CD8-positive, alpha-beta memory T cell (primary cell): ENCODE measurements around the gene DCHS2. TPM values are rescaled to one million over a fixed set of nuclear protein-coding genes. Genes with fewer than 3 reads are reported as not detected.

Source experiments
- CTCF ChIA-PET: fragments of 350-600 bp; sonication (Branson Sonifier 250); formaldehyde crosslinking; loops from one replicate; lab custom pipeline; 2021; ENCODE audit warnings: antibody characterized with exemption; lab: Charles Lee
- POLR2A ChIA-PET: fragments of 350-600 bp; sonication (Branson Sonifier 250); formaldehyde crosslinking; loops from one replicate; lab custom pipeline; 2021; ENCODE audit warnings: antibody characterized with exemption; lab: Charles Lee
- DNase-seq, 5 donors: peaks; one replicate each; pipeline versions ENCODE4 v3.0.0 to v3.0.0-alpha.2; 2020 to 2022; ENCODE audit warnings: mixed read lengths in 1 of 5
- H3K27ac ChIP-seq: one replicate; pipeline ENCODE4 v1.7.0; 2013; ENCODE audit warnings: low read depth, mild to moderate bottlenecking, low read length, moderate library complexity
- H3K27me3 ChIP-seq: 2 replicates; pipeline ENCODE4 v1.7.0; 2013; ENCODE audit warnings: low read length, mild to moderate bottlenecking; ENCODE audit not compliant: insufficient read depth, poor library complexity, severe bottlenecking
- H3K36me3 ChIP-seq: 2 replicates; pipeline ENCODE4 v1.7.0; 2013; ENCODE audit warnings: mild to moderate bottlenecking, low read length, moderate library complexity; ENCODE audit not compliant: insufficient read depth
- H3K4me1 ChIP-seq: 2 replicates; pipeline ENCODE4 v1.7.0; 2013; ENCODE audit warnings: mild to moderate bottlenecking, low read length, moderate library complexity; ENCODE audit not compliant: insufficient read depth
- H3K4me3 ChIP-seq: 2 replicates; pipeline ENCODE4 v1.7.0; 2013; ENCODE audit warnings: mild to moderate bottlenecking, low read length
- H3K9me3 ChIP-seq: 2 replicates; pipeline ENCODE4 v1.7.0; 2013; ENCODE audit warnings: mild to moderate bottlenecking, low read length
- H3K27ac Mint-ChIP-seq, 8 donors: one replicate each; pipeline ENCODE4 v1.8.0; 2020 to 2021; ENCODE audit warnings: mixed read lengths in 8 of 8, mild to moderate bottlenecking in 6 of 8, inconsistent platforms in 3 of 8, moderate library complexity in 3 of 8
- H3K27me3 Mint-ChIP-seq, 2 donors: one replicate each; pipeline ENCODE4 v1.8.0; 2020 to 2021; ENCODE audit warnings: mixed read lengths in 2 of 2, mild to moderate bottlenecking in 1 of 2, moderate library complexity in 1 of 2
- H3K36me3 Mint-ChIP-seq, 3 donors: one replicate each; pipeline ENCODE4 v1.8.0; 2020 to 2021; ENCODE audit warnings: mixed read lengths in 3 of 3, inconsistent platforms in 1 of 3, mild to moderate bottlenecking in 1 of 3
- H3K4me1 Mint-ChIP-seq, 3 donors: one replicate each; pipeline ENCODE4 v1.8.0; 2020 to 2021; ENCODE audit warnings: mixed read lengths in 3 of 3, inconsistent platforms in 1 of 3, mild to moderate bottlenecking in 1 of 3
- H3K4me3 Mint-ChIP-seq, 7 donors: one replicate each; pipeline ENCODE4 v1.8.0; 2020 to 2021; ENCODE audit warnings: mixed read lengths in 7 of 7, mild to moderate bottlenecking in 6 of 7, moderate library complexity in 4 of 7, inconsistent platforms in 2 of 7
- H3K9me3 Mint-ChIP-seq, 5 donors: one replicate each; pipeline ENCODE4 v1.8.0; 2020 to 2022; ENCODE audit warnings: mixed read lengths in 5 of 5, mild to moderate bottlenecking in 3 of 5, moderate library complexity in 2 of 5, inconsistent platforms in 1 of 5
- polyA plus RNA-seq: library from polyadenylated mRNA; unstranded; fragments of 300-500 nt; fragmentation: Illumina TruSeq; gene quantifications from one replicate; pipeline ENCODE4 v1.2.3, GENCODE V29; 2021
- total RNA-seq, 2 experiments: library from RNA; stranded (reverse); gene quantifications; one replicate each; pipeline ENCODE4 v1.2.3, GENCODE V29; 2021

The DCHS2 gene
- total and polyA plus RNA-seq, 3 experiments from 2014 or later, result 0.09 TPM; not detected in 2

DNA sequence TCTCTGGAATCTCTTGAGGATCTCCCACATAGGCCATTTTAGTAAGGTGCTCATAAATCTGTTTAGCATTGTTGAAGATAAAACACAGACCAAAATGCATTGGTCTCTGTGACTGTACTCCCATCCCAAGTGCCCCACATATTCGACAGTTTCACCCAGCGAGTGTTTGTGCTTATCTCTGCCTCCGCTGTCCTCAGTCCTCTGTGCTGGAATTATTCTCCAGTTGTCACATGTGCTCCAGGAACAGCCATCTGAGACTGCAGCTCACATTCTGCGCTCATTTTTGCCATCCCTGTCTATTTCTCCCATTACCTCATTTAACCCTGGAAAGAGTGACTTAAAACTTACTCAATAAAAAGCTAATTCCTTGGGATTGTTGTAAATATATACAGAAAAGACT is 27.6 kb upstream of the DCHS2 start:
- CTCF ChIA-PET, result interaction anchor here (1.3 kb wide), 1 partner anchor 8 kb away, joined by 5 read pairs; no protein-coding TSS in a partner anchor
- Histone ChIP-seq H3K4me3 (no peak overlapping the region), H3K36me3 (no peaks in the 10 kb centered on the region), H3K27ac (no peak overlapping the region), H3K27me3 (peaks cover 5% of the 10 kb centered on the region), H3K9me3 (no peaks in the 10 kb centered on the region), H3K4me1 (no peaks in the 10 kb centered on the region)
- DNase-seq, result no peak
- POLR2A ChIA-PET, result no interaction called here
- no peaks in the 10 kb centered on the region for H3K4me1 Mint-ChIP-seq
- no peak overlapping the region for H3K4me3 Mint-ChIP-seq
- H3K27me3 Mint-ChIP-seq, result peaks cover 18 to 68% of the 10 kb centered on the region in 2 donors
- H3K36me3 Mint-ChIP-seq, result no peaks in the 10 kb centered on the region
- H3K27ac Mint-ChIP-seq, result no peak overlapping the region
- no peaks in the 10 kb centered on the region for H3K9me3 Mint-ChIP-seq

DNA sequence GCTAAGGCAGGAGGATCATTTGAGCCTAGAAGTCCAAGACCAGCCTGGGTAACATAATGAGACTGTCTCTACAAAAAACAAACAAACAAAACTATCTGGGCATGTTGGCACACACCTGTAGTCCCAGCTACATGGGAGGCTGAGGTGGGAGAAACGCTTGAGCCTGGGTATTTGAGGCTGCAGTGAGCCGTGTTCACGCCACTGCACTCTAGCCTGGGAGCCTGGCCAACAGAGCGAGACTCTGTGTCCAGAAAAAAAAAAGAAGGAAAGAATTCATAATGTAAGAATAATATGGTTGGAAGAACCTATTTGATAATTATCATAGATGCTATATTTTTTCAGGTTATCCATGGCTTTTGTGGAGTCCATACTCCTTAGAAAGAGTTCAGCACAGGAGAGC is 26.0 kb upstream of the DCHS2 start:
- H3K9me3 Mint-ChIP-seq, result peaks cover 0 to 3% (median 0%) of the 10 kb centered on the region in 5 donors
- Histone ChIP-seq H3K4me1 (no peaks in the 10 kb centered on the region), H3K27me3 (peaks cover 5% of the 10 kb centered on the region), H3K36me3 (no peaks in the 10 kb centered on the region), H3K4me3 (no peak overlapping the region), H3K9me3 (no peaks in the 10 kb centered on the region), H3K27ac (no peak overlapping the region)
- peaks cover 18 to 68% of the 10 kb centered on the region in 2 donors for H3K27me3 Mint-ChIP-seq
- no peaks in the 10 kb centered on the region for H3K4me1 Mint-ChIP-seq
- ChIA-PET POLR2A (no interaction called here), CTCF (no interaction called here)
- no peak for DNase-seq
- H3K27ac Mint-ChIP-seq, result no peak overlapping the region
- no peaks in the 10 kb centered on the region for H3K36me3 Mint-ChIP-seq
- no peak overlapping the region for H3K4me3 Mint-ChIP-seq

DNA sequence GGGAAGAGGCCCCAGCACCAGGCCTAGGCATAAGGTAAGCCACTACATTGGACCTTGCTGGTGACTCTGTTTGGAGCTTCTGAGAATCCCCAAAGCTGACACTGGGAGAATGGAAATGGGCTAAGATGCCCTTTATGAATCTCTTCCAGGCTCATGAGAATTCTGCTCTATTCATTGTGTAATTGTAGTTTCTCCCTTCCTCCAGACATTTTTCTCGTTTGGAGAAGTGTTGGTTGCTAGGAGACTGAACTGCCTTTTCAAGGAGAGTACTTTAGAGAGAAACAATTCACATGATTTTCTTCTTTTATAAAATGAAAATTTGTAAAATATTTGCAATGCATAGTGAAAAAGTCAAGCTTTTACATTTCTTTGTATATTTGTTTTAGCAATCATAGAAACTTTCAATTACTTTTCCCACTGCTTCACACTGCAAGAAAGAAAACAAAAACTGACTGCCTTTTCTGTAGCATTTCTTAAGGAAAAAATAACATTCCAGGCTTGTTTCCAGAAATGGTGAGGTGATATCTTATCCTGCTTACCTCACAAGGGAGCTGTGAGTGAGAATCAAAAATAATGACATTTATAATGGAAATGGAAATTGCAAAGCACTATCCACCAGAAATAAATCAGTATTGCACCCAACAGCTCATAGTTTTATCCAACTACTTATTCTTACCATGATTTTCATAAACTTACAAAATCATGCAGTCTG is 24.9 kb upstream of the DCHS2 start:
- no peak for DNase-seq
- Mint-ChIP-seq H3K27ac (no peak overlapping the region), H3K4me3 (no peak overlapping the region), H3K36me3 (no peaks in the 10 kb centered on the region), H3K4me1 (no peaks in the 10 kb centered on the region), H3K9me3 (peaks cover 0 to 3% (median 0%) of the 10 kb centered on the region in 5 donors), H3K27me3 (peaks cover 17 to 70% of the 10 kb centered on the region in 2 donors)
- no peak overlapping the region for H3K4me3 ChIP-seq
- H3K27me3 ChIP-seq, result peaks cover 5% of the 10 kb centered on the region
- ChIA-PET CTCF (no interaction called here), POLR2A (no interaction called here)
- H3K27ac ChIP-seq, result no peak overlapping the region
- no peaks in the 10 kb centered on the region for H3K4me1 ChIP-seq
- H3K36me3 ChIP-seq, result no peaks in the 10 kb centered on the region
- no peaks in the 10 kb centered on the region for H3K9me3 ChIP-seq

DNA sequence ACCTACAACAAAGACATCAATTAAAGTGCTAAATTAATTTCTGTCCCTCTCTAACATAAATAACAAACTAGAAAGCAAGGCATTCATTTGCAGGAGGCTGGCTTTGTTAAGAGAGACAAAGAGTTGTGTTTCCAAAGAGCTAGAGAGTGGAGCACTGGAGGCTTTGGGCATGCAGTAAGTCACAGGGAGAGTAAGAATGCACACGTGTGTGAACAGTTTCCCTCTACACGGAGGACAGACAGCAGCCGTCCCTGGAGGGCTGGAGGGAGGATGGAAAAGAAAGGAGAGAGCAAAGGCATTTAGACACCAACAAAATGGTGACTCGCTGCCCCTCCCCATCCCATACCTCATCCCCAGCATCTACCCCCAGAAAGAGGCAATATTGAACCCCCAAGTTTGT is 20.4 kb upstream of the DCHS2 start:
- H3K4me3 Mint-ChIP-seq, result no peak overlapping the region
- peaks cover 10 to 68% of the 10 kb centered on the region in 2 donors for H3K27me3 Mint-ChIP-seq
- H3K27ac Mint-ChIP-seq, result no peak overlapping the region
- H3K36me3 ChIP-seq, result no peaks in the 10 kb centered on the region
- no peaks in the 10 kb centered on the region for H3K4me1 Mint-ChIP-seq
- H3K9me3 Mint-ChIP-seq, result peaks cover 0 to 3% (median 0%) of the 10 kb centered on the region in 5 donors
- no peak for DNase-seq
- H3K27ac ChIP-seq, result no peak overlapping the region
- CTCF ChIA-PET, result interaction anchor here (1.4 kb wide), 1 partner anchor 8 kb away, joined by 5 read pairs; no protein-coding TSS in a partner anchor
- POLR2A ChIA-PET, result no interaction called here
- H3K36me3 Mint-ChIP-seq, result no peaks in the 10 kb centered on the region
- no peaks in the 10 kb centered on the region for H3K9me3 ChIP-seq
- no peaks in the 10 kb centered on the region for H3K27me3 ChIP-seq
- no peaks in the 10 kb centered on the region for H3K4me1 ChIP-seq
- H3K4me3 ChIP-seq, result no peak overlapping the region

DNA sequence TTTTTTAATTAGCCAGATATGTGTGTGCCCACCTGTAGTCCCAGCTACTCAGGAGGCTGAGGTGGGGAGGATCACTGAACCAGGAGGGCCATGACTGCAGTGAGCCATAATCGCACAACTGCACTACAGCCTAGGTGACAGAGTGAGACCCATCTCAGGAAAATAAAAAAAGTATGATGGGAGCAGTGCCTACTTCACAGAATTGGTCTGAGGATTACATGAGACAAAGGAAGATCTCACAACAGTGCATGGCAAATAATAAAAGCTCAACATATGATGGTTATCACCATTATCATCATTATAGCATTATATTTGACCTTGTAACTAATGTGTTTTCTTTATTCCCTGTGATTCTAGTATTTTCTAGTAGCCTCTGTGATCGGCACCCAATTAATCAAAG is 19.9 kb upstream of the DCHS2 start:
- Histone ChIP-seq H3K4me1 (no peaks in the 10 kb centered on the region), H3K4me3 (no peak overlapping the region), H3K9me3 (no peaks in the 10 kb centered on the region), H3K27me3 (no peaks in the 10 kb centered on the region), H3K27ac (no peak overlapping the region), H3K36me3 (no peaks in the 10 kb centered on the region)
- Mint-ChIP-seq H3K27ac (no peak overlapping the region), H3K36me3 (no peaks in the 10 kb centered on the region), H3K4me1 (no peaks in the 10 kb centered on the region), H3K27me3 (peaks cover 10 to 68% of the 10 kb centered on the region in 2 donors), H3K9me3 (peaks cover 0 to 3% (median 0%) of the 10 kb centered on the region in 5 donors), H3K4me3 (no peak overlapping the region)
- ChIA-PET POLR2A (no interaction called here), CTCF (interaction anchor here (1.4 kb wide), 1 partner anchor 8 kb away, joined by 5 read pairs; no protein-coding TSS in a partner anchor)
- no peak for DNase-seq

DNA sequence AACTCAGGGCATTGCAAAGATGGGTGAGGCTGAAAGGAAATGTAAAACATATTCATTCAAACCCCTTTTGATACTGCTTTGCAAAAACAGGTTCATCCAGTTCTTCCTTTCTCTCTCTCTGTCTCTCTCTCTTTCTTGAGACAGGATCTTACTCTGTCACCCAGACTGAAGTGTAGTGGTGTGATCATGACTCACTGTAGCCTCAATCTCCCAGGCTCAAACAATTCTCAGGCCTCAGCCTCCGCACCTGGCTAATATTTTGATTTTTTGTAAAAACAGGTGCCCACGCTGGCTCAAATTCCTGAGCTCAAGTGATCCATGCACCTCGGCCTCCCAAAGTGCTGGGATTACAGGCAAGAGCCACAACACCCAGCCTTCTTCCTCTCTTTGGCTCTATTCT is 15.6 kb upstream of the DCHS2 start:
- Histone ChIP-seq H3K9me3 (no peaks in the 10 kb centered on the region), H3K4me3 (no peak overlapping the region), H3K27me3 (peaks cover 3% of the 10 kb centered on the region), H3K36me3 (no peaks in the 10 kb centered on the region), H3K27ac (no peak overlapping the region), H3K4me1 (no peaks in the 10 kb centered on the region)
- no peak overlapping the region for H3K4me3 Mint-ChIP-seq
- no peaks in the 10 kb centered on the region for H3K4me1 Mint-ChIP-seq
- H3K36me3 Mint-ChIP-seq, result no peaks in the 10 kb centered on the region
- peaks cover 4 to 68% of the 10 kb centered on the region in 2 donors for H3K27me3 Mint-ChIP-seq
- no peak overlapping the region for H3K27ac Mint-ChIP-seq
- ChIA-PET CTCF (no interaction called here), POLR2A (no interaction called here)
- H3K9me3 Mint-ChIP-seq, result no peaks in the 10 kb centered on the region
- no peak for DNase-seq

DNA sequence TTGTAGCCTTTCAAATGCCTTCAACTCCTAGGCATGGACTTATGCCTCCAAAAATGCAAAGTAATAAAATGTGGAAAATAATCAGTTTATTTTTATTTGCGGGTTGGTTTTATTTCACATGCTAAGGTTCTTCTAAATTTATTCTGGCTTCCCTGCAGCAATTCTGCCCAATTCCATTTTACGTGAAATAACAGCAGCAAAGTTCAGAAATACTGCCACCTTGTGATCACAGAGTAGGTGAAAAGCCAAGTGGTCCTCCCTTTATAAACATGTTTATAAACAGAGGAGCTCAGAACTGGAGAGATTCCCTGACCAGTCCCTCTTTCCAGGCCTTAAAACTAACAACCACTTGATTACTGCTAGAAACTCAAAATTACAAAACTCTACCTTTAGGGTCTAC is 14.7 kb upstream of the DCHS2 start:
- no peak overlapping the region for H3K4me3 Mint-ChIP-seq
- ChIA-PET POLR2A (no interaction called here), CTCF (no interaction called here)
- Histone ChIP-seq H3K4me1 (no peaks in the 10 kb centered on the region), H3K36me3 (no peaks in the 10 kb centered on the region), H3K27ac (no peak overlapping the region), H3K9me3 (no peaks in the 10 kb centered on the region), H3K27me3 (peaks cover 3% of the 10 kb centered on the region), H3K4me3 (no peak overlapping the region)
- no peak for DNase-seq
- no peaks in the 10 kb centered on the region for H3K4me1 Mint-ChIP-seq
- H3K9me3 Mint-ChIP-seq, result no peaks in the 10 kb centered on the region
- H3K27ac Mint-ChIP-seq, result no peak overlapping the region
- no peaks in the 10 kb centered on the region for H3K36me3 Mint-ChIP-seq
- H3K27me3 Mint-ChIP-seq, result peaks cover 4 to 64% of the 10 kb centered on the region in 2 donors

DNA sequence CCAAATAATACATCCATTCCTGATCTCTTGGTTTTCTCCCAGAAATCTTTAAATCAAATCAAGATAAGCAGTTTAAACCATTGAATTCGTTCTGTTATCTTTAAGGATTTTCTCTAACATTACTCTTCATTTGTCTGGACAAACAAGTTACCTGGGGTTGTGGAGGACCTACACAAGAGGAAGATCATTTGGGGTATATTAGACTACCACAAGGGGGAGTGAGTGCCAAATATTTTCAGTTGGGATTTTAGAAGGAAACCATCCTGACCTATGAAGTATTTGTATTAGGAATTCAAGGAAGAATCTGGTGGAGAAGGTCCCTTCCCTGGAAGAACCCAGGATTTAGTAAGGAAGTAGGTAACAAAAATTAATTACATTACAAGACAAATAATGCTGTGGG is 12.0 kb upstream of the DCHS2 start:
- H3K4me1 ChIP-seq, result no peaks in the 10 kb centered on the region
- Mint-ChIP-seq H3K4me3 (no peak overlapping the region), H3K27me3 (peaks cover 10 to 50% of the 10 kb centered on the region in 2 donors), H3K36me3 (no peaks in the 10 kb centered on the region), H3K27ac (no peak overlapping the region), H3K4me1 (no peaks in the 10 kb centered on the region), H3K9me3 (peaks cover 0 to 2% (median 0%) of the 10 kb centered on the region in 5 donors)
- no peaks in the 10 kb centered on the region for H3K36me3 ChIP-seq
- no peaks in the 10 kb centered on the region for H3K9me3 ChIP-seq
- no peak overlapping the region for H3K4me3 ChIP-seq
- peaks cover 6% of the 10 kb centered on the region for H3K27me3 ChIP-seq
- CTCF ChIA-PET, result no interaction called here
- H3K27ac ChIP-seq, result no peak overlapping the region
- POLR2A ChIA-PET, result no interaction called here
- no peak for DNase-seq
